ENCODE results near the gene DLGAP4.
"Not testable (repeated sequence)": the region's sequence is repeated elsewhere in the genome, so short reads cannot be mapped to it uniquely, and the experiment has no call there.

The DLGAP4 gene

DNA sequence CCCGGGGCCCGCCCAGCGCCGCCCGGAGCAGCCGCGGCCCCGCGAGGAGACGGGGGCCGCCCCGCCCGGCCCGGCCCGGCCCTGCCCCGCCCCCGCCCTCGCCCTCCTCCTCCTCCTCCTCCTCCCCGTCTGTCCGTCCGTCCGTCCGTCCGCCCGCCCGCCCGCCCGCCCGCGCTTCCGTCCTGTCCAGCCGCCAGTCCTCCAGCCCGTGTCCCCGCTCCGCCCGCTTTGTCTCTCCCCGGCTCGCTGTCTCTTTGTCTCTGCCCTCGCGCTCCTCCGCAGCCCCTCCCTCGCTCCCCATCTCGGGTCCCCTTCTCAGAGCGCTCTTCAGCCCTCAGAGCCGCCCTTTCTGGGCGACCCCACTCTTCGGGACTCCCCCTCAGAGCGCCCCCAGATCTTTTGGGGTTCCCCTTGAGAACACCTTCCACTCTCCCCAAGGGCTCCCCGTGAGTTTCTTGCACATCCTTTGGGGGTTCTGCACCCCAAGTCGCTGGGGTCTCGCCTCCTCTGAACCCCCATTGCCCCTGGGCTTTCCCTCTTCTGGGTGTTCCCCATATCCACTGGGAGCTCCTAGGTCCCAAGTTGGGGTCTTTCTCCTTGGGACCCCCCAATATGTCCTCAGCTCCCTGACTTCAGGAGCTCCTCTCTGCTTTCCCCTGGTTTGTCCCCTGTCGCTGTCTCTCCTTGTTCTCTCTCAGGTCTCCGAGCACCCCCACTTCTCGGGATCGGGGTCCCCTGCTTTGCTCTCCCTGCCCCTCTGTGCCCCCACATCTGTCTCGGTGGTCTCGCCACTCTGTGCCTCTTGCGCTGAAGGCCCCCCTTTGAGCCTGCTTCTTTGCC lies 155.7 kb downstream of the DLGAP4 start:
- peak; percentile 45 for DNase-seq

- DNase-seq = no peak
Observed at GRCh38 chr20:36462440-36463211, 156.5 kb downstream of the DLGAP4 start.

GRCh38 chr20:36463212-36464061 lies 157.3 kb downstream of the DLGAP4 start:
- no peak for DNase-seq

GRCh38 chr20:36465109-36466080 lies 159.3 kb downstream of the DLGAP4 start:
- peak; percentile 40 for DNase-seq

DNA sequence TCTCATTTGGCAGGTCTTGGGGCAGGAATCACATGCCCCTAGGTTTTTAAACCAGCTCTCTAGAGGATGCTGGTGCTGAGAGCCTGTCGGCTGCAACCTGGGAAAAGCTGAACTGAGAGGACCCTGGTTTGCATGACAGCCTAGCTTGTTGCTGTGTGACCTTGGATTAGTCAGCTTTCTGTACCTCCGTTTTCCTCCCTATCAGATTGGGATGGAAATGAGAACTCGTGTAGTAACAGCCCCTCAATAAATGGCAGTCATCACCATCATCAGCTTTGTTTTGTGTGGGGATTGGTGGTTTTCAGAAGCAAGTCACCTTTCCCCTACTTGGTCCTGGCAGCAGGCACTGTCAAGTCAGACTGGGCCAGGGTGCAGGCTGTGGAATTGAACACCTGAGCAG lies 159.9 kb downstream of the DLGAP4 start:
- no peak for DNase-seq

- peak; percentile 40 for DNase-seq
Observed at GRCh38 chr20:36467076-36467999, 161.2 kb downstream of the DLGAP4 start.

- no peak for DNase-seq
Observed at GRCh38 chr20:36468149-36469000, 162.2 kb downstream of the DLGAP4 start.

- DNase-seq = no peak
Observed at GRCh38 chr20:36469973-36470372, 163.8 kb downstream of the DLGAP4 start.

DNA sequence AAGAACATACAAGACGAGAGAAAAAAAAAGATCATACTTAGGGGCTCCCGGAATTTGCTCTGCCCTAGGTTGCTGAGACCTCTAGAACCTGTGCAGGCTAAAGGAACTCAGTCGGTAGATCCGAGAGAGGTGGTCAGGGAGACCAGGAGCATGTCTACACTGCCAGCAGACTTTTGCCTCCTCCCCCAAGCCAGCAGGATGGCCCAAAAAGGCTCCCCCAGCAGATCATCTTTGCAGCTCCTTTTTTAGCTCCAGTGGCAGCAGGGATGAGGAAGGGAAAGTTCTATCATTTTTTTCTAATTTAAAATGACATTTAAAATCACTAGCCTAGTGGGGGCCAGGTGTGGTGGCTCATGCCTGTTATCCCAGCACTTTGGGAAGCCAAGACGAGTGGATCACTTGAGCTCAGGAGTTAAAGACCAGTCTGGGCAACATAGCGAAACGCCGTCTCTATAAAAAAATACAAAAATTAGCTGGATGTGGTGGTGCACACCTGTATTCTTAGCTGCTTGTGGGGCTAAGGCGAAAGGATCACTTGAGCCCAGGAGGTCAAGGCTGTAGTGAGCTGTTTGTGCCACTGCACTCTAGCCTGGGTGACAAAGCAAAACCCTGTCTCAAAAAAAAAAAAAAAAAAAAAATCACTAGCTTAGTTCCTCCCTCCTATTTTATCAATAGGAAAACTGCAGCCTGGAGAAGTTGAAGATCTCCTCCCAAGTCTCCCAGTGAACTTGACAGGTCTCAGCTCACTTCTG lies 165.9 kb downstream of the DLGAP4 start:
- no peak for DNase-seq

- DNase-seq = peak; percentile 31
Observed at GRCh38 chr20:36472637-36473090, 166.5 kb downstream of the DLGAP4 start.

DNA sequence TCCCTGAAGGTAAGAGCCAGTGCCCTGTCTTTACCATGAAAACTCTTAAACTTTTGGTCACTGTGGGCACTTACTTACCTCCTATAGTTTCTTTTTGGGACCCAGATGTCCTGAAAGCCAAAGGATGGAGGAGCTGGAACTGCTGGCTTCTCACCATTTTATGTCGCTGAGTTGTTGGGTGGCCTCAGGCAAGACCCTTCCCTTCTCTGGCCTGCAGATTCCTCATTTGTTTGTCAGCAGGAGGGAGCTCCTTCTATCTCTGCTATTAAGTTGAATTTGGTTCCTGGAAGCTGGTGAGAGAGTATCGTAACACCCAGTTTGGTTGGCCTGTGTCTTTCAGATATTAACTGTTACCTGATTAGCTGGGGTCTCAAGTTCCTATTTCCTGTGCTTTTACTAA lies 167.0 kb downstream of the DLGAP4 start:
- DNase-seq = no peak

DNA sequence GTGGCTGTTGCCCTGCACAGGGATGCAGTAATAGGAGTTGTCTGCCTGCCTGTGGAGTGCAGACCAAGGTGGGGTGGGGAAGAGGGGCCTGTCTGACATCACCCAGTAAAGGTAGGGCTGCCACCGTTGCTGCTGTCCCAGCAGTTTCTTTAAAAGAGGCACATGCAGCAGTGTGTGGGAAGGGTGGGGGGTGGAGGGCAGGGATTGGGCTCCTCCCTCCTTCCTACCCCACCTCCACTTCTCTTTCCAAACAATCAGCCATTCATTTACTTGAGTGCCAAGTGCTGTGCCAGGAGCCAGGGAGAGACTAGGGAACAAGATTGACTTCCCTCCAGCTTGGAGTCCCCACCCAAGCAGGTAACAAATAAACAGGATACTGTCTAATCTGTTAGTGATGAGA lies 168.4 kb downstream of the DLGAP4 start:
- no peak for DNase-seq

DNA sequence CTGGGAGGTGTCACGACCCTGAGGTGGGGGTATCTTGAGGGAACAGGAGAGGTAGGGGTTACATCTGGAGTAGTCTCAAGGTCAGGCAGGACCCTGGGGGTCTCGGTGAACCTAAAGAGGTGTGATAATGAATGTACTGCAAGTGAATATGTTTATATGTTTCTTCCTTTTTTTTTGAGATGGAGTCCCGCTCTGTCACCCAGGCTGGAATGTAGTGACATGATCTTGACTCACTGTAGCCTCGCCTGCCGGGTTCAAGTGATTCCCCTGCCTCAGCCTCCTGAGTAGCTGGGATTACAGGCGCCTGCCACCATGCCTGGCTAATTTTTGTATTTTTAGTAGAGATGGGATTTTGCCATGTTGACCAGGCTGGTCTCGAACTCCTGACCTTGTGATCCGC lies 168.9 kb downstream of the DLGAP4 start:
- not testable (repeated sequence) for DNase-seq

- DNase-seq = no peak
Observed at GRCh38 chr20:36477475-36477874, 171.3 kb downstream of the DLGAP4 start.

- no peak for DNase-seq
Observed at GRCh38 chr20:36478137-36478905, 172.2 kb downstream of the DLGAP4 start.

GRCh38 chr20:36479938-36480337 lies 173.8 kb downstream of the DLGAP4 start:
- no peak for DNase-seq

DNA sequence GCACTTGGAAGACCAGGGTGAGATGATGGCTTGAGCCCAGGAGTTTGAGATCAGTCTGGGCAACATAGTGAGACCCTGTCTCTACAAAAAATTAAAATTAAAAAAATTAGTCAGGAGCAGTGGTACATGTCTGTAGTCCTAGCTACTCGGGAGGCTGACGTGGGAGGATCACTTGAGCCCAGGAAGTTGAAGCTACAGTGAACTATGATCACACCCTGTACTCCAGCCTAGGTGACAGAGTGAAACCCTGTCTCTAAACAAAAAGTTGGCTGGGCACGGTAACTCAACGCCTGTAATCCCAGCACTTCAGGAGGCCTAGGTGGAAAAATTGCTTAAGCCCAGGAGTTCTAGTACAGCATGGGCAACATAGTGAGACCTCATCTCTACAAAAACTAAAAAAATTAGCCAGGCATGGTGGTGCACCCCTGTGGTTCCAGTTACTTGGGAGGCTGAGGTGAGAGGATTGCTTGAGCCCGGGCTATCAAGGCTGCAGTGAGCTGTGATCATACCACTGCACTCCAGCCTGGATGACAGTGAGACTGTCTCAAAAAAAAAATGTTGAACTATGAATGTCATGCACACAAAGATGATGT lies 174.4 kb downstream of the DLGAP4 start:
- DNase-seq = no peak

Data from activated naive CD4-positive, alpha-beta T cell treated with anti-CD3 and anti-CD28 coated beads, Interleukin-2, amount 50 U/mL, for 16 hours (primary cell).